Liver (tissue), 3 donors: ENCODE data around the gene AKR7A2.

Source experiments
- CTCF ChIP-seq: fragments of 150-350 bp; IDR thresholded peaks from 2 replicates; pipeline ENCODE4 v1.5.1; 2017; ENCODE audit warnings: improper control_type of control experiment, low read depth, low read length; ENCODE audit not compliant: missing input control
- EGR1 ChIP-seq, 2 donors: IDR thresholded peaks; 2 replicates each; pipeline ENCODE4 v1.6.1; 2016 to 2018; ENCODE audit warnings: antibody characterized with exemption in 2 of 2, low read depth in 2 of 2
- FOXA1 ChIP-seq: IDR thresholded peaks from 2 replicates; pipeline ENCODE4 v1.6.1; 2016; ENCODE audit warnings: antibody characterized with exemption
- GABPA ChIP-seq, 2 donors: IDR thresholded peaks in 1 of 2; conservative IDR thresholded peaks in 1 of 2; 2 replicates each; pipeline ENCODE4 v1.6.1; 2016; ENCODE audit warnings: antibody characterized with exemption in 2 of 2, mild to moderate bottlenecking in 1 of 2, moderate library complexity in 1 of 2
- HNF4G ChIP-seq: IDR thresholded peaks from 2 replicates; pipeline ENCODE4 v1.6.1; 2016; ENCODE audit warnings: antibody characterized with exemption
- JUND ChIP-seq, 2 donors: IDR thresholded peaks; 2 replicates each; pipeline ENCODE4 v1.6.1; 2016; ENCODE audit warnings: antibody characterized with exemption in 2 of 2
- RAD21 ChIP-seq, 2 donors: IDR thresholded peaks; 2 replicates each; pipeline ENCODE4 v1.6.1; 2016; ENCODE audit warnings: antibody characterized with exemption in 2 of 2, mild to moderate bottlenecking in 2 of 2
- REST ChIP-seq: IDR thresholded peaks from 2 replicates; pipeline ENCODE4 v1.6.1; 2016; ENCODE audit warnings: antibody characterized with exemption, mild to moderate bottlenecking
- SP1 ChIP-seq: IDR thresholded peaks from 2 replicates; pipeline ENCODE4 v1.6.1; 2018; ENCODE audit warnings: antibody characterized with exemption, mild to moderate bottlenecking
- TAF1 ChIP-seq: conservative IDR thresholded peaks from 2 replicates; pipeline ENCODE4 v1.6.1; 2016; ENCODE audit warnings: antibody characterized with exemption, mild to moderate bottlenecking
- YY1 ChIP-seq: IDR thresholded peaks from 2 replicates; pipeline ENCODE4 v1.6.1; 2016; ENCODE audit warnings: antibody characterized with exemption, mild to moderate bottlenecking
- TF ChIP-seq, protein P1 (sequence below): IDR thresholded peaks from 2 replicates; pipeline ENCODE4 v1.6.1; 2016; ENCODE audit warnings: antibody characterized with exemption
- TF ChIP-seq, protein P2 (sequence below): IDR thresholded peaks from 2 replicates; pipeline ENCODE4 v1.6.1; 2016; ENCODE audit warnings: antibody characterized with exemption
- TF ChIP-seq, protein P3 (sequence below): IDR thresholded peaks from 2 replicates; pipeline ENCODE4 v1.6.1; 2016; ENCODE audit warnings: antibody characterized with exemption
- donor health status: healthy.
- donor health status: healthy.

DNA sequence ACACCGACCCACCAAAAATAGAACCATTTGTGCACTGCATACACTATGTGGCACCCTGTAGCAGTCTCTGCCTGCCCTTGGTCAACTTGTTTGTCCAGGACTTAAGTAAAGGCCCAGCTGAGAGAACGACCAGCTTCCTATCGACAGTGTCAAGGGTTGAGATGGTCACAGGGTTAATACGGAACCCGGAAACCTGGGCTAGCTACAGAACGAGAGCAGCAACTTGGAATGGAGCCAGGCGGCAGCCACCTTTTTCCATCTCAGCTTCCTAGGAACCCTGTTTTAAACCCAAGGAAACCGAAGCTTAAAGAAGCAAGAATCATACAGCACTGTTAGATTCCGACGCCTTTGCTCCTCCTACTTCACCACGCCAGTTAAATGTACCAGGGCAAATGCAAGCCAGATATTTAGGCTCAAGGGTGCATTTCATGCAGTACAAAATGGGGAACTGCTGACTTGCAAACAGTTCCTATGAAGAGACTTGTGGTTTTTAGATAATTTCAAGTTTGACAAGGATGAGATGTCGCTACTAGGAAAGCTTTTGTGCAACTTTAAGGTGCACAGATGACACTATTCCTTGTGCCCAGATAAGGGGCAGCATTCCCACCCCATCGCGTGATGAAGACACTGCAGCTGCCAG, 35.7 kb upstream of the AKR7A2 start:
- TF ChIP-seq CTCF (no peak), REST (no peak), YY1 (no peak), JUND (IDR thresholded peaks at IDR 0.05) (no peak), RAD21 (IDR thresholded peaks at IDR 0.05) (no peak), EGR1 (IDR thresholded peaks at IDR 0.05; ENCODE audit: low read depth in 2 of 2) (no peak), GABPA (IDR thresholded peaks at IDR 0.05 in 1 of 2, conservative IDR thresholded peaks at IDR 0.05 in 1 of 2) (no peak), TAF1 (no peak), SP1 (no peak), FOXA1 (no peak), HNF4G (no peak)
- TF ChIP-seq, protein P1, sequence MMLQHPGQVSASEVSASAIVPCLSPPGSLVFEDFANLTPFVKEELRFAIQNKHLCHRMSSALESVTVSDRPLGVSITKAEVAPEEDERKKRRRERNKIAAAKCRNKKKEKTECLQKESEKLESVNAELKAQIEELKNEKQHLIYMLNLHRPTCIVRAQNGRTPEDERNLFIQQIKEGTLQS: no peak
- TF ChIP-seq, protein P2, sequence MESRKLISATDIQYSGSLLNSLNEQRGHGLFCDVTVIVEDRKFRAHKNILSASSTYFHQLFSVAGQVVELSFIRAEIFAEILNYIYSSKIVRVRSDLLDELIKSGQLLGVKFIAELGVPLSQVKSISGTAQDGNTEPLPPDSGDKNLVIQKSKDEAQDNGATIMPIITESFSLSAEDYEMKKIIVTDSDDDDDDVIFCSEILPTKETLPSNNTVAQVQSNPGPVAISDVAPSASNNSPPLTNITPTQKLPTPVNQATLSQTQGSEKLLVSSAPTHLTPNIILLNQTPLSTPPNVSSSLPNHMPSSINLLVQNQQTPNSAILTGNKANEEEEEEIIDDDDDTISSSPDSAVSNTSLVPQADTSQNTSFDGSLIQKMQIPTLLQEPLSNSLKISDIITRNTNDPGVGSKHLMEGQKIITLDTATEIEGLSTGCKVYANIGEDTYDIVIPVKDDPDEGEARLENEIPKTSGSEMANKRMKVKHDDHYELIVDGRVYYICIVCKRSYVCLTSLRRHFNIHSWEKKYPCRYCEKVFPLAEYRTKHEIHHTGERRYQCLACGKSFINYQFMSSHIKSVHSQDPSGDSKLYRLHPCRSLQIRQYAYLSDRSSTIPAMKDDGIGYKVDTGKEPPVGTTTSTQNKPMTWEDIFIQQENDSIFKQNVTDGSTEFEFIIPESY: no peak
- TF ChIP-seq, protein P3, sequence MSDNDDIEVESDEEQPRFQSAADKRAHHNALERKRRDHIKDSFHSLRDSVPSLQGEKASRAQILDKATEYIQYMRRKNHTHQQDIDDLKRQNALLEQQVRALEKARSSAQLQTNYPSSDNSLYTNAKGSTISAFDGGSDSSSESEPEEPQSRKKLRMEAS: no peak
